Hepatocyte (in vitro differentiated cells): Measurements from ENCODE around the gene AVPR2. TPM values are rescaled to one million over a fixed set of nuclear protein-coding genes. Genes with fewer than 3 reads are reported as not detected.

Experiments
- DNase-seq: peaks from one replicate; pipeline ENCODE4 v3.0.0-alpha.2; 2016; ENCODE audit warnings: low spot score
- H2AFZ ChIP-seq: fragments of 200-600 bp; sonication (generic); 2 replicates; pipeline ENCODE4 v1.6.0; 2016; ENCODE audit warnings: antibody characterized with exemption, mild to moderate bottlenecking
- H3K27ac ChIP-seq: fragments of 200-600 bp; sonication (generic); 2 replicates; pipeline ENCODE4 v1.5.1; 2016; ENCODE audit warnings: mild to moderate bottlenecking
- H3K27me3 ChIP-seq: fragments of 200-600 bp; sonication (generic); 2 replicates; pipeline ENCODE4 v1.6.1; 2016
- H3K36me3 ChIP-seq: fragments of 200-600 bp; sonication (generic); replicated peaks from 2 replicates; pipeline ENCODE4 v1.5.1; 2016; ENCODE audit warnings: low read depth; ENCODE audit not compliant: insufficient read depth
- H3K4me1 ChIP-seq: fragments of 200-600 bp; sonication (generic); 2 replicates; pipeline ENCODE4 v1.5.1; 2016; ENCODE audit warnings: mild to moderate bottlenecking, moderate library complexity; ENCODE audit not compliant: insufficient read depth
- H3K4me2 ChIP-seq: fragments of 200-600 bp; sonication (generic); 2 replicates; pipeline ENCODE4 v1.6.0; 2016
- H3K4me3 ChIP-seq: fragments of 200-600 bp; sonication (generic); 2 replicates; pipeline ENCODE4 v1.5.1; 2016; ENCODE audit warnings: mild to moderate bottlenecking
- H3K79me2 ChIP-seq: fragments of 200-600 bp; sonication (generic); 2 replicates; pipeline ENCODE4 v1.6.0; 2017; ENCODE audit warnings: mild to moderate bottlenecking
- H3K9me2 ChIP-seq: fragments of 200-600 bp; sonication (generic); replicated peaks from 2 replicates; pipeline ENCODE4 v1.6.0; 2017; ENCODE audit warnings: mild to moderate bottlenecking; ENCODE audit not compliant: insufficient read depth
- H3K9me3 ChIP-seq: fragments of 200-600 bp; sonication (generic); 2 replicates; pipeline ENCODE4 v1.5.1; 2016; ENCODE audit warnings: low read depth, mild to moderate bottlenecking
- H4K20me1 ChIP-seq: fragments of 200-600 bp; sonication (generic); 2 replicates; pipeline ENCODE4 v1.6.0; 2016; ENCODE audit warnings: mild to moderate bottlenecking; ENCODE audit not compliant: insufficient read depth, poor library complexity, severe bottlenecking
- EZH2 ChIP-seq: fragments of 200-600 bp; sonication (generic); IDR thresholded peaks from 2 replicates; pipeline ENCODE4 v1.6.1; 2016; ENCODE audit warnings: antibody characterized with exemption, mild to moderate bottlenecking, borderline replicate concordance
- EZH2phosphoT487 ChIP-seq: fragments of 200-600 bp; sonication (generic); IDR thresholded peaks from one replicate; pipeline ENCODE4 v1.6.1; 2018; ENCODE audit warnings: antibody characterized with exemption, mild to moderate bottlenecking, low read depth, moderate library complexity; ENCODE audit not compliant: unreplicated experiment, severe bottlenecking
- WGBS: methylation state at CpG from one replicate; pipeline ENCODE4 v1.1.6; 2016; ENCODE audit warnings: low lambda C conversion rate; ENCODE audit errors: missing lambda C conversion rate; 5-methylcytosine and 5-hydroxymethylcytosine counted together
- polyA plus RNA-seq: library from polyadenylated mRNA; unstranded; fragments of >200 nt; fragmentation: Nextera tagmentation; extraction: Ambion mirVana; gene quantifications from 2 replicates; pipeline ENCODE4 v1.2.1, GENCODE V29; 2016
- total RNA-seq: library from RNA; depleted of rRNA; stranded (reverse); fragments of >200 nt; gene quantifications from 2 replicates; pipeline ENCODE4 v1.2.3, GENCODE V29; 2014
- TF ChIP-seq, protein P1 (sequence below): fragments of 200-600 bp; sonication (generic); IDR thresholded peaks from 2 replicates; pipeline ENCODE4 v1.5.1; 2016; ENCODE audit warnings: antibody characterized with exemption, mild to moderate bottlenecking; ENCODE audit not compliant: poor library complexity

Gene AVPR2
- total and polyA plus RNA-seq, 2 experiments from 2014 or later = not detected

DNA sequence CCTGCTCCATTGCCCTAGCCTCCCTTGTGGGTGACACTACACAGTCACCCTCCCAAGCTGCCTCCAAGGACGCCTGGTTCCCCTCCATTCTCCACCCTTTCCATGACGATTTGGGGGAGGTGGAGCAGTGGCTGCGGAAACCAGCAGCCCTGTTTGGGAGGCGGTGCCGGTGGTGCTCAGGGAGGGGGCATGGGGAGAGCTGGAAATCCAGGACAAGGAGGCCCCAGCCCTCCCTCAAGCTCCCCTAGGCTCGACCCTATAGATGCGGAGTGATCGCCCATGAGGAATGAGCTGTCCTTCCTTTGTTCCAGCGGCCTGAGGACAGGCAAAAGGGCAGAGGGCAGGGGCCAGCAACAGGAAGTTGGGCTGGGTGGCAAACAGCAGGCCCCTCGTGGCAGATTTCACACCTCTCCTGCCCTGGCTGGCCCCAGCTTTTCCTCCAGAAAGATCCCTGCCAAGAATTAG is 43.6 kb downstream of the AVPR2 start:
- DNase-seq = no peak
- WGBS = 77% methylated on average over 10 of the region's 10 CpGs
- Histone ChIP-seq H3K36me3 (no peaks in the 10 kb centered on the region), H2AFZ (no peak overlapping the region), H3K79me2 (no peaks in the 10 kb centered on the region), H3K4me3 (no peak overlapping the region), H3K9me3 (no peaks in the 10 kb centered on the region), H3K4me2 (no peak overlapping the region), H3K9me2 (no peaks in the 10 kb centered on the region), H4K20me1 (no peaks in the 10 kb centered on the region), H3K27me3 (no peaks in the 10 kb centered on the region), H3K4me1 (no peaks in the 10 kb centered on the region), H3K27ac (no peak overlapping the region)
- no peak for TF ChIP-seq EZH2
- no peak for TF ChIP-seq EZH2phosphoT487
- TF ChIP-seq, protein P1, sequence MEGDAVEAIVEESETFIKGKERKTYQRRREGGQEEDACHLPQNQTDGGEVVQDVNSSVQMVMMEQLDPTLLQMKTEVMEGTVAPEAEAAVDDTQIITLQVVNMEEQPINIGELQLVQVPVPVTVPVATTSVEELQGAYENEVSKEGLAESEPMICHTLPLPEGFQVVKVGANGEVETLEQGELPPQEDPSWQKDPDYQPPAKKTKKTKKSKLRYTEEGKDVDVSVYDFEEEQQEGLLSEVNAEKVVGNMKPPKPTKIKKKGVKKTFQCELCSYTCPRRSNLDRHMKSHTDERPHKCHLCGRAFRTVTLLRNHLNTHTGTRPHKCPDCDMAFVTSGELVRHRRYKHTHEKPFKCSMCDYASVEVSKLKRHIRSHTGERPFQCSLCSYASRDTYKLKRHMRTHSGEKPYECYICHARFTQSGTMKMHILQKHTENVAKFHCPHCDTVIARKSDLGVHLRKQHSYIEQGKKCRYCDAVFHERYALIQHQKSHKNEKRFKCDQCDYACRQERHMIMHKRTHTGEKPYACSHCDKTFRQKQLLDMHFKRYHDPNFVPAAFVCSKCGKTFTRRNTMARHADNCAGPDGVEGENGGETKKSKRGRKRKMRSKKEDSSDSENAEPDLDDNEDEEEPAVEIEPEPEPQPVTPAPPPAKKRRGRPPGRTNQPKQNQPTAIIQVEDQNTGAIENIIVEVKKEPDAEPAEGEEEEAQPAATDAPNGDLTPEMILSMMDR = no peak

DNA sequence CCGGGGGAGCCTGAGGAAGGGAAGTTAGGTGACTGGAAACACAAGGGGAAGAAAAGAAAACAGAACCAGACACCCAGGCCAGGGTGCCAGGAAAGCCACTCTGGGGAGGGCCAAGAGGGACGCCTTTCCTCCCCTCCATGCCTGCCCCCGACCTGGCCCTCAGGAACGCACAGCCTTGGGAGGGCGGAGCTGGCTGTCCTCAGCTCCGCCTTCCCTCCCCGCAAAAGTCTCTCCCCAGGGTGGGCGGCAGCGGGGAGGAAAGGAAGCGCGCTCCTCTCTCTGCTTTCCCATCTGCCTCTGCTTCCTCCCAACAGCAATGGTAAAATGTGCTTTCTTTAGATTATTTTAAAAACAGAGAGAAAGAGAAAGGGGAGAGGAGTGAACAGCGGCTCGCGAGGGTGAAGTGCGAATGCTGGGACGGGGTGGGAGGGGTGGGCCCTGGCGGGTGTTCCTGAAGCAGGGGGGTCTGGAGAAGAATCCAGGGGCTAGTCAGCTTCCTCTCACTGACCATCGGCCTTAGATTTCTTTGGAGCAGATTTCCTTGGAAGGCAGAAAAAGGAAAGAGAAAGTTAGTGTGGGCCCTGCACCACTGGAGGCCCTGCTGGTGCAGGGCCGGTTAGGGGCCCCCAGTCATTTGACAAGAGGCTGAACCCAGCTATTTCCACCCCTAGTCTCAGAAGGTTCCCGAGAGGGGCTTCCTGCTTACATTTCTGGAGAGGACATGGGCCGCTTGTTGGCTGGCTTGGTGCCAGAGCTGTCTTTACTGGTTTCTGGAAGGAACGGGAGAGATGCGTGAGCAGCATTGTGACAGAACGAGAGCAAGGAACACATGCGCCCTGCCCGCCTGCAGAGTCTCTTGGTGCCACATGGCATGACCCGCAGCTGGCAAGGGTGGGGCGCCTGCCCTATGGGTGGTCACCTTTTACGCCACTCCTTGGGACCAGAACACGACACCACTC is 44.7 kb downstream of the AVPR2 start:
- Histone ChIP-seq H3K36me3 (no peaks in the 10 kb centered on the region), H3K4me2 (no peak overlapping the region), H2AFZ (no peak overlapping the region), H3K9me2 (no peaks in the 10 kb centered on the region), H3K27me3 (no peaks in the 10 kb centered on the region), H3K27ac (no peak overlapping the region), H3K79me2 (no peaks in the 10 kb centered on the region), H3K9me3 (no peaks in the 10 kb centered on the region), H3K4me1 (no peaks in the 10 kb centered on the region), H3K4me3 (no peak overlapping the region), H4K20me1 (no peaks in the 10 kb centered on the region)
- 85% methylated on average over 28 of the region's 30 CpGs for WGBS
- DNase-seq = no peak
- TF ChIP-seq, protein P1 = no peak
- TF ChIP-seq EZH2 (no peak), EZH2phosphoT487 (no peak)

- no peak overlapping the region for H3K4me3 ChIP-seq
- H3K9me3 ChIP-seq = no peaks in the 10 kb centered on the region
- H3K9me2 ChIP-seq = no peaks in the 10 kb centered on the region
- no peaks in the 10 kb centered on the region for H3K36me3 ChIP-seq
- no peak overlapping the region for H3K27ac ChIP-seq
- no peaks in the 10 kb centered on the region for H3K4me1 ChIP-seq
- no peak overlapping the region for H3K4me2 ChIP-seq
- TF ChIP-seq EZH2 = no peak
- TF ChIP-seq, protein P1 = no peak
- TF ChIP-seq EZH2phosphoT487 = no peak
- H3K27me3 ChIP-seq = no peaks in the 10 kb centered on the region
- no peaks in the 10 kb centered on the region for H4K20me1 ChIP-seq
- H3K79me2 ChIP-seq = no peaks in the 10 kb centered on the region
- WGBS = 88% methylated on average over 19 of the region's 19 CpGs
- H2AFZ ChIP-seq = no peak overlapping the region
- DNase-seq = no peak
Measured at GRCh38 chrX:153950127-153950526, 45.7 kb downstream of the AVPR2 start.
